SK-N-SH treated with all-trans-retinoic acid at 6 μM for 48 hours (cell line): ENCODE results near the gene SACS.
A peak's percentile ranks its signal among the peaks of the same experiment; 100 is the strongest.

Experiments
- ATAC-seq: fragments of 200-7000 bp; cut with Tn5 transposase; 3 replicates; pipeline ENCODE4 v1.9.1; 2020; ENCODE audit warnings: mild to moderate bottlenecking, moderate library complexity
- ARNTL ChIP-seq: fragments of 450-650 bp; formaldehyde crosslinking; IDR thresholded peaks from 2 replicates; pipeline ENCODE4 v1.5.0; 2020; ENCODE audit warnings: low read depth, mild to moderate bottlenecking, moderate library complexity, borderline replicate concordance
- BACH2 ChIP-seq: fragments of 250-450 bp; sonication (Bioruptor Pico); IDR thresholded peaks from 2 replicates; pipeline ENCODE4 v1.9.0; 2021; ENCODE audit warnings: mild to moderate bottlenecking, borderline replicate concordance
- CREB5 ChIP-seq: fragments of 250-450 bp; sonication (Bioruptor Pico); IDR thresholded peaks from 2 replicates; pipeline ENCODE4 v1.5.1; 2020; ENCODE audit warnings: low read depth, mild to moderate bottlenecking, moderate library complexity
- CSDC2 ChIP-seq: fragments of 250-450 bp; sonication (Bioruptor Pico); IDR thresholded peaks from 2 replicates; pipeline ENCODE4 v1.5.0; 2020; ENCODE audit warnings: mild to moderate bottlenecking, moderate library complexity
- ESRRG ChIP-seq: fragments of 250-450 bp; sonication (Bioruptor Pico); IDR thresholded peaks from 2 replicates; pipeline ENCODE4 v1.6.1; 2021; ENCODE audit warnings: mild to moderate bottlenecking
- GLIS3 ChIP-seq: fragments of 250-450 bp; sonication (Bioruptor Pico); IDR thresholded peaks from 2 replicates; pipeline ENCODE4 v1.5.0; 2020; ENCODE audit warnings: mild to moderate bottlenecking, moderate library complexity
- ISL1 ChIP-seq: fragments of 250-450 bp; sonication (Bioruptor Pico); IDR thresholded peaks from 2 replicates; pipeline ENCODE4 v2.1.2; 2022; ENCODE audit warnings: mild to moderate bottlenecking, moderate library complexity
- OSR1 ChIP-seq: fragments of 250-450 bp; sonication (Bioruptor Pico); IDR thresholded peaks from 2 replicates; pipeline ENCODE4 v1.8.0; 2022; ENCODE audit warnings: moderate library complexity, mild to moderate bottlenecking, inconsistent platforms
- PPARA ChIP-seq: fragments of 250-450 bp; sonication (Bioruptor Pico); IDR thresholded peaks from 2 replicates; pipeline ENCODE4 v1.5.0; 2020; ENCODE audit warnings: mild to moderate bottlenecking, borderline replicate concordance
- RARB ChIP-seq: fragments of 250-450 bp; sonication (Bioruptor Pico); IDR thresholded peaks from 2 replicates; pipeline ENCODE4 v1.8.0; 2021; ENCODE audit warnings: mild to moderate bottlenecking, moderate library complexity
- TCF4 ChIP-seq: fragments of 250-450 bp; sonication (Bioruptor Pico); IDR thresholded peaks from 2 replicates; pipeline ENCODE4 v1.8.0; 2021; ENCODE audit warnings: mild to moderate bottlenecking, moderate library complexity, borderline replicate concordance
- TOX ChIP-seq: fragments of 250-450 bp; sonication (Bioruptor Pico); IDR thresholded peaks from 2 replicates; pipeline ENCODE4 v1.8.0; 2021; ENCODE audit warnings: mild to moderate bottlenecking, moderate library complexity, borderline replicate concordance
- ZC3H10 ChIP-seq: fragments of 250-450 bp; sonication (Bioruptor Pico); IDR thresholded peaks from 2 replicates; pipeline ENCODE4 v1.5.1; 2021; ENCODE audit warnings: mild to moderate bottlenecking, moderate library complexity
- ZFP30 ChIP-seq: fragments of 450-650 bp; formaldehyde crosslinking; IDR thresholded peaks from 2 replicates; pipeline ENCODE4 v1.5.0; 2022; ENCODE audit warnings: mild to moderate bottlenecking, moderate library complexity
- ZNF565 ChIP-seq: fragments of 450-650 bp; formaldehyde crosslinking; conservative IDR thresholded peaks from 2 replicates; pipeline ENCODE4 v1.5.0; 2020; ENCODE audit warnings: low read depth, mild to moderate bottlenecking, moderate library complexity
- ZNF70 ChIP-seq: fragments of 450-650 bp; formaldehyde crosslinking; IDR thresholded peaks from 2 replicates; pipeline ENCODE4 v1.5.0; 2020; ENCODE audit warnings: mild to moderate bottlenecking, moderate library complexity
- ZNF8 ChIP-seq: fragments of 450-650 bp; formaldehyde crosslinking; IDR thresholded peaks from 2 replicates; pipeline ENCODE4 v1.5.0; 2020; ENCODE audit warnings: mild to moderate bottlenecking, moderate library complexity
- TF ChIP-seq, protein P1 (sequence below): fragments of 250-450 bp; sonication (Bioruptor Pico); IDR thresholded peaks from 2 replicates; pipeline ENCODE4 v1.5.1; 2021; ENCODE audit warnings: mild to moderate bottlenecking, moderate library complexity

The SACS gene, protein sequence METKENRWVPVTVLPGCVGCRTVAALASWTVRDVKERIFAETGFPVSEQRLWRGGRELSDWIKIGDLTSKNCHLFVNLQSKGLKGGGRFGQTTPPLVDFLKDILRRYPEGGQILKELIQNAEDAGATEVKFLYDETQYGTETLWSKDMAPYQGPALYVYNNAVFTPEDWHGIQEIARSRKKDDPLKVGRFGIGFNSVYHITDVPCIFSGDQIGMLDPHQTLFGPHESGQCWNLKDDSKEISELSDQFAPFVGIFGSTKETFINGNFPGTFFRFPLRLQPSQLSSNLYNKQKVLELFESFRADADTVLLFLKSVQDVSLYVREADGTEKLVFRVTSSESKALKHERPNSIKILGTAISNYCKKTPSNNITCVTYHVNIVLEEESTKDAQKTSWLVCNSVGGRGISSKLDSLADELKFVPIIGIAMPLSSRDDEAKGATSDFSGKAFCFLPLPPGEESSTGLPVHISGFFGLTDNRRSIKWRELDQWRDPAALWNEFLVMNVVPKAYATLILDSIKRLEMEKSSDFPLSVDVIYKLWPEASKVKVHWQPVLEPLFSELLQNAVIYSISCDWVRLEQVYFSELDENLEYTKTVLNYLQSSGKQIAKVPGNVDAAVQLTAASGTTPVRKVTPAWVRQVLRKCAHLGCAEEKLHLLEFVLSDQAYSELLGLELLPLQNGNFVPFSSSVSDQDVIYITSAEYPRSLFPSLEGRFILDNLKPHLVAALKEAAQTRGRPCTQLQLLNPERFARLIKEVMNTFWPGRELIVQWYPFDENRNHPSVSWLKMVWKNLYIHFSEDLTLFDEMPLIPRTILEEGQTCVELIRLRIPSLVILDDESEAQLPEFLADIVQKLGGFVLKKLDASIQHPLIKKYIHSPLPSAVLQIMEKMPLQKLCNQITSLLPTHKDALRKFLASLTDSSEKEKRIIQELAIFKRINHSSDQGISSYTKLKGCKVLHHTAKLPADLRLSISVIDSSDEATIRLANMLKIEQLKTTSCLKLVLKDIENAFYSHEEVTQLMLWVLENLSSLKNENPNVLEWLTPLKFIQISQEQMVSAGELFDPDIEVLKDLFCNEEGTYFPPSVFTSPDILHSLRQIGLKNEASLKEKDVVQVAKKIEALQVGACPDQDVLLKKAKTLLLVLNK (N-terminal part only)

GRCh38 chr13:23433171-23434153 lies at the start of gene SACS:
Gene SACS, minus strand, starts transcription at chr13:23433702. Its CDS starts 22,463 bp downstream, at chr13:23411239.
- no peak for TF ChIP-seq CSDC2
- no peak for TF ChIP-seq GLIS3 (CRISPR knock-in tag)
- TF ChIP-seq TCF4 (CRISPR knock-in tag): no peak
- TF ChIP-seq ZFP30 (CRISPR knock-in tag): no peak
- TF ChIP-seq ESRRG (CRISPR knock-in tag): no peak; the same call in 1 of the 2 replicates
- ATAC-seq: peak; percentile 85

- TF ChIP-seq RARB (CRISPR knock-in tag) (no peak), ARNTL (CRISPR knock-in tag) (no peak), OSR1 (CRISPR knock-in tag) (no peak), PPARA (CRISPR knock-in tag) (no peak), ZNF8 (CRISPR knock-in tag) (peak; percentile 36; the same call in 1 of the 2 replicates)
- ATAC-seq: no peak
Measured at GRCh38 chr13:23480324-23480723, 46.8 kb upstream of the SACS start.

DNA sequence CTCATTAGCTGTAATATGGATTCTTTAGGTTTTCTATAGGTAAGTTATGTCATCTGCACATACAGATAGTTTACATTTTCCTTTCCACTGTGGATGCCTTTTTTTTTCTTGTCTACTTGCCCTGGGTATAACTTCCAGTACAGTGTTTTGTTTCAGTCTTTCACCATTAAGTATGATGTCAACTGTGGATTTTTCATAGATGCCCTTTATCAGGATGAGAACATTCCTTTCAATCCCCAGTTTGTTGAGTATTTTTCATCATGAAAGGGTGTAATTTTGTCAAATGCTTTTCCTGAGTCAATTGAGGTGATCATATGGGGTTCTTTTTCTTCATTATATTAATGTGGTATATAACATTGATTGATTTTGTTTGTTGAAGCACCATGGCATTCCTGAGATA lies 43.6 kb upstream of the SACS start:
- no peak for ATAC-seq
- TF ChIP-seq PPARA (CRISPR knock-in tag) (no peak), ISL1 (CRISPR knock-in tag) (no peak), CSDC2 (no peak), ZNF8 (CRISPR knock-in tag) (no peak), ZC3H10 (CRISPR knock-in tag) (no peak), ZFP30 (CRISPR knock-in tag) (no peak), ARNTL (CRISPR knock-in tag) (no peak)
- TF ChIP-seq, protein P1, sequence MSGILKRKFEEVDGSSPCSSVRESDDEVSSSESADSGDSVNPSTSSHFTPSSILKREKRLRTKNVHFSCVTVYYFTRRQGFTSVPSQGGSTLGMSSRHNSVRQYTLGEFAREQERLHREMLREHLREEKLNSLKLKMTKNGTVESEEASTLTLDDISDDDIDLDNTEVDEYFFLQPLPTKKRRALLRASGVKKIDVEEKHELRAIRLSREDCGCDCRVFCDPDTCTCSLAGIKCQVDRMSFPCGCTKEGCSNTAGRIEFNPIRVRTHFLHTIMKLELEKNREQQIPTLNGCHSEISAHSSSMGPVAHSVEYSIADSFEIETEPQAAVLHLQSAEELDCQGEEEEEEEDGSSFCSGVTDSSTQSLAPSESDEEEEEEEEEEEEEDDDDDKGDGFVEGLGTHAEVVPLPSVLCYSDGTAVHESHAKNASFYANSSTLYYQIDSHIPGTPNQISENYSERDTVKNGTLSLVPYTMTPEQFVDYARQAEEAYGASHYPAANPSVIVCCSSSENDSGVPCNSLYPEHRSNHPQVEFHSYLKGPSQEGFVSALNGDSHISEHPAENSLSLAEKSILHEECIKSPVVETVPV (CRISPR knock-in tag): no peak

- no peak for ATAC-seq
- no peak for TF ChIP-seq OSR1 (CRISPR knock-in tag)
- TF ChIP-seq CREB5 (CRISPR knock-in tag): no peak
- no peak for TF ChIP-seq PPARA (CRISPR knock-in tag)
- no peak for TF ChIP-seq ZNF8 (CRISPR knock-in tag)
- no peak for TF ChIP-seq CSDC2
- TF ChIP-seq RARB (CRISPR knock-in tag): no peak
- TF ChIP-seq ISL1 (CRISPR knock-in tag): no peak
- TF ChIP-seq ZC3H10 (CRISPR knock-in tag): no peak
- no peak for TF ChIP-seq ESRRG (CRISPR knock-in tag)
- TF ChIP-seq, protein P1 (CRISPR knock-in tag): no peak
- TF ChIP-seq GLIS3 (CRISPR knock-in tag): no peak
- TF ChIP-seq ZNF70: no peak
- no peak for TF ChIP-seq TCF4 (CRISPR knock-in tag)
- TF ChIP-seq ZNF565 (CRISPR knock-in tag): no peak
- no peak for TF ChIP-seq ARNTL (CRISPR knock-in tag)
- no peak for TF ChIP-seq BACH2 (CRISPR knock-in tag)
- no peak for TF ChIP-seq TOX (CRISPR knock-in tag)
- TF ChIP-seq, all 23 proteins: peak for 0
Measured at GRCh38 chr13:23473221-23473620, 39.7 kb upstream of the SACS start.
